Common myeloid progenitor, CD34-positive (primary cell): ENCODE data around the gene FUT8.

ENCODE experiments used
- CTCF ChIA-PET: fragments of 350-600 bp; sonication (Branson Sonifier 250); formaldehyde crosslinking; loops from one replicate; lab custom pipeline; 2021; ENCODE audit warnings: antibody characterized with exemption; lab: Charles Lee
- POLR2A ChIA-PET: fragments of 350-600 bp; sonication (Branson Sonifier 250); formaldehyde crosslinking; loops from one replicate; lab custom pipeline; 2021; ENCODE audit warnings: antibody characterized with exemption; lab: Charles Lee
- DNase-seq, 3 donors: peaks; one replicate each; pipeline versions ENCODE4 v3.0.0 to v3.0.0-alpha.2; 2013
- H3K27ac ChIP-seq, 2 experiments: 1 replicate in 1 of 2; 2 replicates in 1 of 2; pipeline ENCODE4 v1.7.0; 2013; ENCODE audit warnings: inconsistent platforms in 2 of 2, low read length in 2 of 2, mild to moderate bottlenecking in 2 of 2, low read depth in 1 of 2, moderate library complexity in 1 of 2; ENCODE audit not compliant: severe bottlenecking in 2 of 2, insufficient read depth in 1 of 2, poor library complexity in 1 of 2
- H3K27me3 ChIP-seq, 5 experiments: replicated peaks in 2 of 5; 1 replicate in 3 of 5; 2 replicates in 2 of 5; pipeline versions ENCODE4 v1.6.1 to v1.7.0; 2013; ENCODE audit warnings: low read length in 4 of 5, mild to moderate bottlenecking in 2 of 5, moderate library complexity in 2 of 5, inconsistent platforms in 1 of 5; ENCODE audit not compliant: insufficient read depth in 5 of 5, control insufficient read depth in 4 of 5
- H3K36me3 ChIP-seq, 4 experiments: 1 replicate in 2 of 4; 2 replicates in 2 of 4; pipeline versions ENCODE4 v1.6.1 to v1.7.0; 2013; ENCODE audit warnings: low read length in 3 of 4, control low read depth in 1 of 4, mild to moderate bottlenecking in 1 of 4; ENCODE audit not compliant: control insufficient read depth in 4 of 4, insufficient read depth in 4 of 4
- H3K4me1 ChIP-seq, 4 experiments: 1 replicate in 3 of 4; 2 replicates in 1 of 4; pipeline versions ENCODE4 v1.6.1 to v1.7.1; 2013; ENCODE audit warnings: low read length in 3 of 4, mild to moderate bottlenecking in 3 of 4, control low read depth in 1 of 4, inconsistent platforms in 1 of 4, moderate library complexity in 1 of 4; ENCODE audit not compliant: control insufficient read depth in 4 of 4, insufficient read depth in 4 of 4; ENCODE audit errors: control extremely low read depth in 1 of 4
- H3K4me3 ChIP-seq, 7 experiments: 1 replicate in 4 of 7; 2 replicates in 3 of 7; pipeline versions ENCODE4 v1.5.1 to v1.7.0; 2013; ENCODE audit warnings: mild to moderate bottlenecking in 7 of 7, low read length in 6 of 7, moderate library complexity in 6 of 7, inconsistent platforms in 2 of 7, low read depth in 2 of 7, control low read depth in 1 of 7; ENCODE audit not compliant: insufficient read depth in 4 of 7, control insufficient read depth in 1 of 7; ENCODE audit errors: extremely low read depth in 1 of 7
- H3K9me3 ChIP-seq, 5 experiments: 1 replicate in 4 of 5; 2 replicates in 1 of 5; pipeline versions ENCODE4 v1.6.1 to v1.7.1; 2013; ENCODE audit warnings: low read length in 4 of 5, mild to moderate bottlenecking in 2 of 5, inconsistent platforms in 1 of 5, low read depth in 1 of 5, moderate library complexity in 1 of 5; ENCODE audit not compliant: control insufficient read depth in 4 of 5, insufficient read depth in 2 of 5; ENCODE audit errors: control extremely low read depth in 1 of 5
- WGBS: methylation state at CpG from one replicate; pipeline ENCODE4 v1.1.5; 2013; ENCODE audit not compliant: insufficient coverage; 5-methylcytosine and 5-hydroxymethylcytosine counted together

Gene FUT8

DNA sequence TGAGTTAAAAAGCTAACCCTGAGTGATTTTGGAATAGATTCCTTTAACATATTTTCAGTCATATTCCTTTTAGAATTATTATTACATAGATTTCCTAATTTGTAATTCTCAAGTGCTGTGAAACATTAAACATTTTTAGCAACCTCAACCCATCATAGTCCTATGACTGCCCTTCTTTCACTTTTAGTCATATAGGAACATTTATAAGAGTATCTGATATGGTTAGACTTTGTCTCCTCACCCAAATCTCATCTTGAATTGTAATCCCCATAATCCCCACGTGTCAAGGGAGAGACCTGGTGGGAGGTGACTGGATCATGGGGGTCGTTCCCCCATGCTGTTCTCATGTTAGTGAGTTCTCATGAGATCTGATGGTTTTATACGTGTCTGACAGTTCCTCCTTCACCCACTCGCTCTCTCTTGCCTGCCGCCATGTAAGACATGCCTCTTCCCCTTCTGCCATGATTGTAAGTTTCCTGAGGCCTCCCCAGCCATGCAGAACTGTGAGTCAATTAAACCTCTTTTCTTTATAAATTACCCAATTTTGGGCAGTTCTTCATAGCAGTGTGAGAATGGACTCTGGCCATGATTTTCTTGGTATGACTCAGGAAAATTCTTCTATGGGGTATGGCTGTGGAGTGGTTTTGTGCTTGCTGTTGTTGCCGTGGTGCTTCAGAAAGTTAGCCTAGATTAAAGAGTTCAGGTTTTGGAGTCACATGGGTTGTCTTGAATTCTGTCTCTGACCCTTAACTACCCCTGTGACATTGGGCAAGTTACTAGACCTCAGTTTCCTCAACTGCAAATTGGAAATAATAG lies 83.9 kb downstream of the FUT8 start:
- Histone ChIP-seq H3K36me3 (no peaks in the 10 kb centered on the region), H3K9me3 (peaks cover 0 to 7% (median 0%) of the 10 kb centered on the region in 5 experiments), H3K27ac (no peak overlapping the region), H3K4me1 (peaks cover 0 to 2% (median under 1%) of the 10 kb centered on the region in 4 experiments), H3K27me3 (no peaks in the 10 kb centered on the region), H3K4me3 (no peak overlapping the region)
- ChIA-PET POLR2A (no interaction called here), CTCF (interaction anchor here (1.3 kb wide), 1 partner anchor 17 kb away, joined by 3 read pairs; no protein-coding TSS in a partner anchor)
- WGBS: 100% methylated on average over 2 of the region's 6 CpGs
- DNase-seq: no peak

DNA sequence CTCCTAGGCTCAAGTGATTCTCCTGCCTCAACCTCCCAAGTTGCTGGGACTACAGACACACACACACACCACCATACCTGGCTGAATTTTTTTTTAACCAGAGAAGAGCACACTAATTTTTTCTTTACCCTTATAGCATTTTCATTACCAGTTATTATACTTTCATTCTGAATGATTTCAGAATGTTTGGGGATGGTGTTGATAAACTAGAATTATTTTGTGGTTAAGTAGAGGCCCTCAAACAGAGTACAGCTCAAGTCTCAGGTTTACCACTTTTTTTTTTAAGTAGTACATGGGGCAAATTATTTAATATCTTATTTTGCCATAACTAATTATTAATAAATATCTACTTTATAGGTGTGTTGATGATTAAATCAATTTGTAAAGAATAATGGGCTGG lies 86.6 kb downstream of the FUT8 start:
- Histone ChIP-seq H3K4me1 (peaks cover 0 to 3% (median 1%) of the 10 kb centered on the region in 4 experiments), H3K27ac (no peak overlapping the region), H3K27me3 (no peaks in the 10 kb centered on the region), H3K9me3 (peaks cover 0 to 7% (median 0%) of the 10 kb centered on the region in 5 experiments), H3K36me3 (no peaks in the 10 kb centered on the region), H3K4me3 (no peak overlapping the region)
- no peak for DNase-seq
- ChIA-PET POLR2A (no interaction called here), CTCF (no interaction called here)

DNA sequence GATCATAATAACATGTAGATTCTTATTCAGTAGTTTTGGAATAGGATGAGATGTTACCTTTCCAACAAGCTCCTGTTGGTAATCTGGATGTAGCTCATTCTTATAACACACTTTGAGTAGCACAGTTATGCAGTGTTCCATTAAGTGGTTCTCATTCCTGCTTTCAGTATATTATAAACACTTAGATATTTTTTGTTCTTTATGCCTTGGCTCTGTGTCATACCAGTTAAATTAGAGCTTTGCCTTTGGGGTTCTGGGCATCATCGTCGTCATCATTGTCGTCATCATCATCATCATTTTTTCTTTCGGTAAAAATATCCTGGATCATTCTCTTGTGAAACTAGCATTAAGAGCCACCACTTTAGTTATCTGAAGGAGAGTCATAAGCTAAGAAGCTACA lies 87.5 kb downstream of the FUT8 start:
- ChIA-PET CTCF (interaction anchor here (1.3 kb wide), 1 partner anchor 8 kb away, joined by 4 read pairs; no protein-coding TSS in a partner anchor), POLR2A (no interaction called here)
- no peak for DNase-seq
- Histone ChIP-seq H3K27ac (no peak overlapping the region), H3K4me1 (peaks cover 0 to 4% (median 1%) of the 10 kb centered on the region in 4 experiments), H3K9me3 (peaks cover 0 to 7% (median 0%) of the 10 kb centered on the region in 5 experiments), H3K4me3 (no peak overlapping the region), H3K36me3 (no peaks in the 10 kb centered on the region), H3K27me3 (no peaks in the 10 kb centered on the region)
- WGBS: 100% methylated on average over 4 of the region's 4 CpGs

DNA sequence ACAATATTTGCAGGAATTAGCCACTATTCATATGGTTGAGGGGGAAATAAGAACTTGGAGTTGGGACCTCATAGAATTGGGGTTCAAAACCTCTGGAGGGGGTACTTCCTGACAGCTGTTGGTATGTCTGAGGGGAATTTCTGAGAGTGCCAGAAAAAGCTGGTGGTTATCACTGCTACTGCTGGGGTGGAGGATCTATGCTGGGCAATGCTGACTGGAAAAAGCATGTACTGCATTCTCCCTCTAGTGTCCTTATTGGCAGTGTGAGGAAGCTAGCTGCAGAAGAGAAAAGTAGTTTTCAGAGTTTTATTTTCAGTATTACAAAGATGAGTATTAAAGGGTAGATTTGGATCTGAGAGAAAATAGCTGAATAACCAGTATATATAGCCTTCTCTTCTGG lies 88.8 kb downstream of the FUT8 start:
- Histone ChIP-seq H3K27me3 (no peaks in the 10 kb centered on the region), H3K9me3 (peaks cover 0 to 5% (median 0%) of the 10 kb centered on the region in 5 experiments), H3K36me3 (peaks cover 0 to 2% (median 0%) of the 10 kb centered on the region in 4 experiments), H3K4me3 (no peak overlapping the region), H3K4me1 (peaks cover 0 to 4% (median 1%) of the 10 kb centered on the region in 4 experiments), H3K27ac (no peak overlapping the region)
- DNase-seq: peak in 2 of 3 donors; percentile 11
- POLR2A ChIA-PET: interaction anchor here (0.5 kb wide), 1 partner anchor 85 kb away, joined by 4 read pairs; no protein-coding TSS in a partner anchor
- CTCF ChIA-PET: no interaction called here

DNA sequence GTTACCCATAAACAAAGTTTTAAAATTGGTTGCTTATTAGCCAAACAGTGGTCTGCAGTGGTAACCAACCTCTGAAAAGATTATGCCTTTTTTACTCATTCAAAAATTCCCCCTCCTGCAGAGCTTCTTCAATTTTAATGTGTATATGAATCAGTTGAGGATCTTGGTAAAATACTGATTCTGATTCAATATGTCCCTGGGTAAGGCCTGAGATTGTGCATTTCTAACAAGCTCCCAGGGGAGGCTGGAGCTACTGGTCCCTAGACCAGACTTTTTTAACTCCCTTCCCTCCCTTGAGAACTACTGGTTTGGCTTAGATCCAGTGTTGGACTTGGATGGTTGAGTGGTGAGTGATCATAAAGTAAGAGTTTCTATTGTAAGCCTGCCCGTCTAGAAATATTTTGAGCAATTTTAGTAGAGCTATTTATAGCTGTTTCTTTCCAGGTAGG lies 90.2 kb downstream of the FUT8 start:
- H3K27me3 ChIP-seq: no peaks in the 10 kb centered on the region
- no CpG with 5 or more reads among the region's 1 CpG for WGBS
- H3K4me3 ChIP-seq: no peak overlapping the region
- CTCF ChIA-PET: interaction anchor here (1.0 kb wide), 1 partner anchor 9 kb away, joined by 3 read pairs; no protein-coding TSS in a partner anchor
- no peak overlapping the region for H3K27ac ChIP-seq
- H3K36me3 ChIP-seq: peaks cover 0 to 6% (median under 1%) of the 10 kb centered on the region in 4 experiments
- DNase-seq: no peak
- H3K9me3 ChIP-seq: no peaks in the 10 kb centered on the region
- POLR2A ChIA-PET: no interaction called here
- H3K4me1 ChIP-seq: peaks cover 0 to 4% (median 1%) of the 10 kb centered on the region in 4 experiments

DNA sequence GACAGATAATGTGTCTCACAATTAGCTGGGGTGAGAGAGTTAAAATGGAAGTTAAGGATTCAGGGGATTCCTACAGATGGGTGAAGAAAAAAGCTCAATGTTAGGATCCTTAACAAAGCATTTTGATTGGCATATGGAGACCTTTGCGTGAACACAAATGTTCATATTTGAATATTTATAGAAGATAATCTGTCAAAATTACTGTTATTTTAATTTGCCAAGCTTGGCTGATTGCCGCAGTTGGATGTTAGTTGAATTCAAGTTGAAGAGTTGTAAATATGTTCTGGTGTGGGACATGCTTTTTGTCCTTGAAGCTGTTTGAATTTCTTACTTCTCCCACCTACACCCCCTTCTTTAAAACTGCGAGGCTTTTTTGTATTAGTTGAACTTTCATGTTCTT lies 91.2 kb downstream of the FUT8 start:
- no peaks in the 10 kb centered on the region for H3K27me3 ChIP-seq
- no peak overlapping the region for H3K27ac ChIP-seq
- POLR2A ChIA-PET: no interaction called here
- H3K9me3 ChIP-seq: peaks cover 0 to 2% (median 0%) of the 10 kb centered on the region in 5 experiments
- peaks cover 0 to 6% (median under 1%) of the 10 kb centered on the region in 4 experiments for H3K36me3 ChIP-seq
- CTCF ChIA-PET: interaction anchor here (1.0 kb wide), 1 partner anchor 10 kb away, joined by 3 read pairs; no protein-coding TSS in a partner anchor
- H3K4me3 ChIP-seq: no peak overlapping the region
- H3K4me1 ChIP-seq: peaks cover 0 to 4% (median 1%) of the 10 kb centered on the region in 4 experiments
- WGBS: 100% methylated on average over 1 of the region's 3 CpGs
- DNase-seq: no peak

DNA sequence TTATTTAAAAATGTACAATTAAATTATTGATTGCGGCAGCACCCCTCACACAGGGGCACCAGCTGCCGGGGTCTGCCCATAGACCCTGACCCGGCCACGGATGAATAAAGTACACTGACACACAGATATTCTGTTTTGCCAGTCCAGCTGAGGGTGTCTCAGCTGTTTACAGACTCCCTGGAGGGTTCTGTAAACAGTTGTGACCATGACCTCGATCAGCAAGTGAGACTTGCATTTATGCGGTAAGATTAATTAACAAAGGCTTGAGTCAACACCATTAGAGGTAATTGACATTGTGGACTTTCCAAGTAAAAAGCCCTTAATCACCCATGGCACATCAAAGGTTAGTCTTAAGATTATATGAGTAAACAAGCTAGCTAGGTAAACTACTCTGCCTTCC lies 94.3 kb downstream of the FUT8 start:
- Histone ChIP-seq H3K27ac (no peak overlapping the region), H3K4me1 (peaks cover 0 to 2% (median 0%) of the 10 kb centered on the region in 4 experiments), H3K27me3 (no peaks in the 10 kb centered on the region), H3K9me3 (peaks cover 0 to 15% (median 0%) of the 10 kb centered on the region in 5 experiments), H3K36me3 (peaks cover 0 to 6% (median under 1%) of the 10 kb centered on the region in 4 experiments), H3K4me3 (no peak overlapping the region)
- ChIA-PET POLR2A (no interaction called here), CTCF (interaction anchor here (1.5 kb wide), 1 partner anchor 91 kb away, joined by 3 read pairs; no protein-coding TSS in a partner anchor)
- WGBS: 100% methylated on average over 6 of the region's 6 CpGs
- DNase-seq: no peak
